Fibroblast of the conjunctiva (primary cell): ENCODE results near the gene CD300H.

Experiments
- DNase-seq: peaks from one replicate; pipeline ENCODE4 v3.0.0-alpha.2; 2010; ENCODE audit warnings: low read depth

Gene CD300H

DNA sequence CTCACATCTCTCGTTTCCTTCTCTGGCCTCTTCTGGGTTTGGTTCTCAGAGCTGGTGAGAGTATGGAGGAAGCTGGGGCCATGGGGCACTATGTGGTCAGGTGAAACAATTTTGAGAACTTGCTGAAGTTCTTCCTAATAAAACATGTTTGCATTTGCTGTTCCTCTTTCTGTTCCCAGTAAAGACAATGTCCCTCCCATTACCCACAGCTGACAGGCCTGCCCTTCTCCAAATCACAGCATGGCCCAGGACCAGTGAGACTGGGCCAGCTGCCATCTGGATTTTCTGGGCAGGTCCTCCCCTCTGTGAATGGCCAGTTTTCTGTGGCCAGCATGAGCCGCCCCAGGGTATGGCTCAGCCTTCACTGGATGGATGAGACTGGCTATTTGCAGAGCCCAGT, at the start of gene CD300H:
Gene CD300H, minus strand, starts transcription at position 113 of the 400 bp plus-strand sequence.
- DNase-seq = no peak

DNA sequence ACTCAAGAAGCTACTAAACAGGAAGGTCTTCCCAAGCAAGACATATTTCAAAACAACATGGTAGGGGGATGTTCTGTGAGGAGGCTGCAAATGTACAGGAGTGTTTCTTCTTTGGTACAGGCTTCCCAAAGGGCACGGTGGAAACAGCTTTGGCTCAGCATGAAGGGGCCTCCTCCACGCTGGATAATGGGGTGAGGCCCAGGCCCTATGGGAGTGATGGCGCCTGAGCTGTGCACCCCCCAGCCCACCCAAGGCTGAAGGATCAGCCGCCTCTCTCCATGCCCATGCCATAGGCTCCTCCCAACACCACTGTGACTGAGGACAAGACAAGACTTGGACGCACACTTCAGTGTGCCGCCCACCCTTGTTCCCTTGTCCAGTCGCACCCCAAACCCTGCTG, 49.4 kb upstream of the CD300H start:
- DNase-seq = no peak

DNA sequence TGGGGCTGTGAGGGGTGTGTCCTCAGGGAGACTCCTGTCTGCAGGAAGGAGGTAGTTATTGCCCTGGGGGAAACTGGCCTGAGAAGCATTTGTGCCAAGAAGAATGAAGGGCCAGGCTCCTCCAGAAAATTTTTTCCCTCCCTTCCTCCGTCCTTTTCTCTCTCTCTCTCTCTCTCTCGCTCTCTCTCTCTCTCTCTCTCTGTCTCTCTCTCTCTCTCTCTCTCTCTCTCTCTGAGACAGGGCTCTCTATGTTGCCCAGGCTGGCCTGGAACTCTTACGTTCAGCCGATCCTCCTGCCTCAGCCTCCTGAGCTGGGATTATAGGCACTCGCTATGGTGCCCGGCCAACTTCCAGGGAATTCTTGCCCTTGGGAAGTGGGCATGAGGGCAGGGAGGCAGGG, 44.7 kb upstream of the CD300H start:
- no peak for DNase-seq

DNA sequence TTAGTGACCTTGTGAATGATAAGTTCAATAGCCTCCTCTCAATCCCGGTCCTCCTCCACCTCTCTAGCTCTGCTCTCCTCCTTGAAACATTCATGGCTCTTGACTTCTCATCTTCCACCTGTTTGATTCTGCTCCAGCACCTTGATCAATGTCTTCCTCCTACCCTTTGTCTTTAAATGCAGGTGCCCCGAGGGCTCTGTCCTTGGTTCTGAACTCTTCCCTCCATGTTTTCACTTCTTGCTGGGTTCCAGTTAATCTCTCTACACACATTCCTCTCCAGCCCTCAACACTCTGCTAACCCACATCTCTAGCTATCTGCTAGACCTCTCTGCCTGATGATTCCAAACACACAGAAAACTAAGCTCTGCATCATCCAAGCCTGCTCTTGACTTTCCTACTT, 42.8 kb upstream of the CD300H start:
- no peak for DNase-seq

DNA sequence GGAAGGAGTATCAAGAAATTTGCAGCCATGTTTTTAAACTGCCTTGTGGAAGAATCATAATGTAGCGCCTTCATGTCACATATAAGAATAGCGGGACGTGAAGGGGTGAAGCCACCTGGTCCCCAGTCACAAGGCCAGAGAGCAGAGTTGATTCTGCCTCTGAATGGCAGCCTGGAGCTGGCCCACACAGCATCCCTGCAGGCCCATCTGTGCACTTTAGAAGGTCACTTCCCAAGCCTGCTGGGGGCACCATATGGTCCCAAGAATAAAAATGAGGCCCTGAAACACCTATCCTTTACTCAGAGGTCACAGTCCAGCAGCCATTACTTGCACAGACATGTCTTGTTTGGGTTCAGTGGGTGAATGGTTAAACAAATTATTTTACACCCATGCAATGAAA, 41.2 kb upstream of the CD300H start:
- no peak for DNase-seq

DNA sequence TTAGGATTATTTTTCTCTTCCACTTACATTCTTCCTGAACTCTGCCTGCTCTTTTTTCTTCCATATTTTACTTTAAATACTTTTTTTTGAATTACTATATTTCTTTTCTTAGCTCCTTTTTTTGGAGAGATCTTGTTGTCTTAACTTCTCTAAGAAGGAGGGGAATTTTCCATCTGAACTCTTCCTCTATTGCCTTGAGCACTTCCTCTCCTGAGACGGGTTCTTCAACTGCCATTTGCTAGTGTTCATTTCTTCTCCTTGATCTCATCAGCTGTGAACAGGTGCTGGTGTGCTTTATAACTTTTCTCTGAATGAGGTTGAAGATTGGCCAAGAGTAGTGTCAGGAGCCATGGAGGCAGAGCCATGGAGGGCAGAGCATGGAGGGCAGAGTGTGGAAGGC, 39.9 kb upstream of the CD300H start:
- no peak for DNase-seq

DNA sequence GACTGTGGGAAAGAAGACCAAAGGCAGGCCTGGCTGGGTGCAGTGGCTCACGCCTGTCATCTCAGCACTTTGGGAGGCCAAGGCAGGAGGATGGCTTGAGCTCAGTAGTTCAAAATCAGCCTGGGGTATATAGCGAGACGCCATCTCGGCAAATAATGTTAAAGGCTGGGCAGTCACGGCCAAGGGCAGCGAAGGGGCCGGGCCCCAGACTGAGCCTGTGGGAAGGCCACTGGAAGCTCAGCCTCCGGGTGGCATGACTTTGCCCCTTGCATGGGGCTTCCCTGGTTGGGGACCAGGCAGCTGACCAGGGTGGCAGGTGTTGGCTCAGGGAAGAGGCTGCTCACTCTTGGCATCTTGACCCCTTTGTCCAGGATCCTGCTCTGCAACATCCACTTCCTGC, 38.7 kb upstream of the CD300H start:
- no peak for DNase-seq

DNA sequence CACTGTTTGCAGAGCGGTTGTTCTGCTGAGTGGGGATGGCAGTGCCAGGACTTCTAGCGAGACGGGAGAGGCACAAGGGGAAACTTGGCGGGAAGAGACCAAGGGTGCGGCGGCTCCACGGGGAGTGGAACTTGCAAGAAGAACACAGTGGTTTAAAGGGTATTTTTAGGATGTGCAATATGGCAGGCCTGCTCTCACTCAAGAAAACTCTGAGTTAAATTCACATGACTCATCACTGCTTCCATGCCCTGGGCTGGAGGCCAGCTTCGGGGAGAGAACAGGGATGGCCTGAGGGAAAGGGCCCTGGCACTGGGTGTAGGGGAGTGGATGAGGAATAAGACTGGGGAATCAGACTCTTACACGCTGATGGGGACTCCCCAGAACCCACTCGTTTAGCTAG, 38.1 kb upstream of the CD300H start:
- peak; percentile 63 for DNase-seq

DNA sequence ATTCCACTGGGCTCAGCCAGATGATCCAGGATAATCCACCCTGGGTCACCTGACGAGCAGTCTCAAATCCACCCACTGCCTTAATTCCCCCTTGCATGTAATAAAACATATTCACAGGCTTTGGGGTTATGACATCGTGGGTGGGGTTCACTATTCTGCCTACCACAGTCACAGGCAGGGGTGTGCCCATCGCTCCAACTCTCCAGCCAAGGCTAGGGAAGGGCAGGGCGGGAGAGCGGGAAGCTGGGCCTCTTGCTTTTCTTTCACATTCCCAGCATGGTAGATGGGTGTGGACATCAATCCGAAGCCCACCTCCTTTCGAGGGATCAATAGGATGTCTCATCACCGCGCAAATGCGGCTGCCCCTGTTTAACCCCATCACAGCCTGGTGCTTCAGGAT, 37.5 kb upstream of the CD300H start:
- no peak for DNase-seq

DNA sequence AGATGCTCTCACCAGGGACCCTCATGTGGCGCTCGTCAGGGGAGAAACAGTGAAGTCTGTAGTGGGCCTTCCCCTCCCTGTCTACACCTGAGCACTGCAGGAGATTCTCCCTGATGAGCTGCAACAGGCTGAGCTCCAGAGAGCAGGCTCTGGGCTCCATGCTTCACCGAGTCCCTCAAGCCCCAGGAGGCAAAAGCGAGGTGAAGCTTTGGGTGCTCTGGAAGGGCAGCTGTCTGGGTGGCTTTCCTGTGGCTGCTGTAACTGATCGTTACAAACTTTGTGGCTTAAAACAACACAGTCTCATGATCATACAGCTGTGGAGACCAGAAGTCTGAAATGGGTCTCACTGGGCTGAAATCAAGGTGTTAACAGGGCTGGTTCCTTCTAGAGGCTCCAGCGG, 36.9 kb upstream of the CD300H start:
- DNase-seq = no peak

DNA sequence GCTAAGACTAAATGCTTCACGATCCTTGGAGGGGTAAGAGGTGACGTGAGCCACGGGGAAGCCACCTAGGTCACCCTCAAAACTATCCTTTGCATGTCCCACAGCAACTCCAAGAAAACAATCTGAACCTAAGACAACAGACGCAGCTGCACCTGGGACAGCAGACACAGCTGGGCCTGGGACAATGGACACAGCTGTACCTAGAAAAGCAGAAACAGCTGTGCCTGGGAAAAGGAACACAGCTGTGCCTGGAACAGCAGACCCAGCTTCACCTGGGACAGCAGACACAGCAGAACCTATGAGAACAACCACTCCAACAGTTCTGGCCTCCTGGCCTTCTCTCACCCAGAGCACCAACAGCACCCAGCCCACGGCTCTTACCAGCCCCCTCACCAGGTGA, 36.4 kb upstream of the CD300H start:
- no peak for DNase-seq

DNA sequence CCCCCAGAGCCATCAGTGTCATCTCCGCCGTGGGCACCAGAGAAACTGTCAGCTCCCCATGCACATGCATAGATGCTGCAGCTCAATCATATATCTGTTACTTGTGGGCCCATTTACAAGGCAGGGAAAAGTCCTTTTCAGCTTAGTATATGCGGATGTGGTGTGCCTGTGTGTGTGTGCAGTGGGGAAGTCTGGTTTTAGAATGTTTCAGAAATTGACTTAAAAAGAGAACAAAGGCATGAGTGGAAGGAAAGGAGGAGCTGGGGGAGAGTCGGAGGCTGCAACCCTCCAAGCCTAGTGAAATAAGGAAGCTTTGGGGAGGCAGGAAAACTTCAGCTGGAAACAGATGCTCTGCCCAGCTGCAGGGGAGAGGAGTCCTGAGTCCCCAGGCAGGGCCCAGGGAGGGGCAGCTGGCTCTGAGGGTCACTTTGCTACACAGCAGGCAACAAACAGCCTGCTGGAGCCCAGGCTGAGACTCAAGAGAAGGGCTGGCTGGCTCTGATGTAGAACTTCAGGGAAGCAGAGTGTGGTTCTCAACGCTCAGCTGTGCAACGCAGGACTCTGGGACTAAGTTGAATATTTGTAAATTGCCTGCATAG, 35.8 kb upstream of the CD300H start:
- no peak for DNase-seq

DNA sequence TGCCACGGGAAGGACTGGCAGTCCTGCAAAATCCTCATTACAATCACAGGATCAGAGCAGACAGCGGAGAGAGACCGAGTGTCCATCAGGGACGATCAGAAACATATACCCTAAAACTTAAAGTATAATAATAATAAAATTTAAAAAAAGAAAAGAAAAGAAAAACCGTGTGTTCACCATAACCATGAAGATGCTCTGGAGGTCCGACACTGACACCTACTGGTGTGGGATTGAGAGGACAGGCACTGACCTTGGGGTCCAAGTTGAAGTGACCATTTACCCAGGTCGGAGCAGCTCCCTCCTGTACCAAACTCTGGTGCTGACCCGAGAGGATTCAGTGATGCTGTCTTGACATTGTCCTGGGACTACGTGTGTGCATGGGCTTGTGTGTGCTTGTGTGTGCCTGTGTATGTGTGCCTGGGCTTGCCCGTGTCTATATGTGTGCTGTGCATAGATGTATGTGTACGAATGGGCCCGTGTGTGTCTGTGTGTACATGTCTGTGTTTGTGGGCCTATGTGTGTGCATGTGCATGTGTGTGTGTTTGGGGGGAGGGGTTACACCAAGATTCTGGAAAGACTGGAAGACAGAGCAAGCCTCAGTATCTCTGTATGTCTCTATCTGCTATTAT, 34.7 kb upstream of the CD300H start:
- DNase-seq = peak; percentile 17

DNA sequence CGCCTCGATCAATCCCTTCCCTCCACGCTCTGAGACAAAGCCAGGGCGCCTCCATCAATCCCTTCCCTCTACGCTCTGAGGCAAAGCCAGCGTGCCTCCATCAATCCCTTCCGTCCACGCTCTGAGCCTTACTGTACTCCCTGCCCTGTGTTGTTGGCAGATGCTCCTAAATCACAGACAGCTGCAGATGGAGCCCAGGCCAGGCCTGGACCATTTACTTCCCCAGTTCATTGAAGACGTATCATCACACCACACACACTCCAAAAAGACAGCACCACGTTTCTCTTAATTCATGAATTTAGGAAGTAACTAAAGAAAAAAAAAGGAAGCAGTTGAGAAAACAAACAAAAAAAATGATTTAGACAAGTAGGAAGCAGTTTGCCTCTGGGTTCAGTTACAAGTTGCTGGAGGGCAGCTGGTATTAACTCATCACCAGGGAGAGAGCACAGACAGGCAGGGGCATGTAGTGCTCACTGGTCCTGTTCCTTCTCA, 32.2 kb upstream of the CD300H start:
- DNase-seq = no peak

DNA sequence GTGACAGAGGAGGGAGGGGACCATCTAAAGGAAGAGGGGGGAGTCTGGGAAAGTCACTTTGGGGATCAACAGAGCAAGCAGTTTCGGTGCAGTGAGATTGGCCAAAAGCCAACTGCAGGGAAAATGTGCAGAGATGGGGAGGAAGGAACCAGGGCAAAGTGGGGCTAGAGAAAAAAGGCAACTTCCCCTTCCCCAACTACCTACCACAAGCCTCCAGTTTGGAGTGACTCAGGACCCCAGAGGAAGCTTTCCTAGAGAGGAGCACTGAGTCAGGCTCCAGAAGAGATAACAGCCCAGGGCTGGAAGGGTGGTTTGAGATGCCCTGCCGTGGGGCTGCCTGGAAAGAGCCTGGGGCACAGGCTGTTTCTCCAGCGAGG, 31.7 kb upstream of the CD300H start:
- no peak for DNase-seq

DNA sequence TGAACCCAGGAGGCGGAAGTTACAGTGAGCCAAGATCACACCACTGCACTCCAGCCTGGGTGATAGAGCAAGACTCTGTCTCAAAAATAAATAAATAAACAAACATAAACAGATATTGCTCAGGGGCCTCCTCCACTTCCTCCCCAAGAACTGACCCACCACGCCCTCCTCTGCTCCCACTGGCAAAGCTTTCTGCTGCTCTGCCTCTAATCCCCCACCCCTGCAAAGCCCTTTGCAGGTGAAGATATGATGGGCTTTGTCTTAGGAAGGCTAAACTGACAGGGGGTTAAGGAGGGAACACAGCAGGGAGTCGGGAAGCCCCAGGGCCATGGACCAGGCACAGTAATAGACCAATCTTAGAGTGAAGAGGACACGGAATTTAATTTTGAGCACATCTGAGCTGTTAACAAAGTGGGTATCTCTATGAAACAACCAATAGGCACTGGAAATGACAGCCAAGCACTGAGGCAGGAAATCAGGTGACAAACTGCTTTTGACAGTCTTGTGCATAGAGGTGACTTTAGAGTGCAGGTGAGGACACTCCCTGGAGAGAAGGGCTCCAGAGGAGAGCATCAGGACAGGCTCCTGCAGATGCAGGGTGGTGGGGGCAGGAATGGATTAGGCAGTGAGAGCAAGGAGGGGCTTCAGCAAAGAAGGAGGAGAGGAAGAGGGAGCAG, 31.2 kb upstream of the CD300H start:
- DNase-seq = no peak

DNA sequence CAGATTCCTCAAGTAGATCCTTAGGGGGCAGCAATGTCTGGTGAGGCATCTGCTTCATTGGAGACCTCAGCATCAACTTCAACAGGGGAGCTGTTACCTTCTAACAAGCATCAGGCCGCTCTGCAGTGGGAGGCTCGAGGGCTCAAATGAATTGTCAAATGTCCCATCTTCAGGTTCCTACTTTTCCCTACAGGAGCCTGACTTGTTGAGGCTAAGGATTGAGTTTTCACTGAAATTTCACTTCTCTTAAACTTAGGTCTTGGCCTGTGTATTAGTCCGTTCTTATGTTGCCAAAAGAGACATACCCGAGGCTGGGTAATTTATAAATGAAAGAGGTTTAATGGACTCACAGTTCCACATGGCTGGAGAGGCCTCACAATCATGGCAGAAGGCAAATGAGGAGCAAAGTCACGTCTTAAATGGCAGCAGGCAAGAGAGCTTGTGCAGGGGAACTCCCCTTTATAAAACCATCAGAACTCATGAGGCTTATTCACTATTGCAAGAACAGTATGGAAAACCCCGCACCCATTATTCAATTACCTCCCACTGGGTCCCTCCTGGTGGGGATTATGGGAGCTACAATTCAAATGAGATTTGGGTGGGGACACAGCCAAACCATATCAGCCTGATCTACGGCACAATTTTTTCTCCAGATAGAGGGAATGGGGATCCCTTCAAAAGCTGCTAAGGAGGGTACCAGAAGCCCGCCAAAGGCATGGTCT, 29.9 kb upstream of the CD300H start:
- no peak for DNase-seq

DNA sequence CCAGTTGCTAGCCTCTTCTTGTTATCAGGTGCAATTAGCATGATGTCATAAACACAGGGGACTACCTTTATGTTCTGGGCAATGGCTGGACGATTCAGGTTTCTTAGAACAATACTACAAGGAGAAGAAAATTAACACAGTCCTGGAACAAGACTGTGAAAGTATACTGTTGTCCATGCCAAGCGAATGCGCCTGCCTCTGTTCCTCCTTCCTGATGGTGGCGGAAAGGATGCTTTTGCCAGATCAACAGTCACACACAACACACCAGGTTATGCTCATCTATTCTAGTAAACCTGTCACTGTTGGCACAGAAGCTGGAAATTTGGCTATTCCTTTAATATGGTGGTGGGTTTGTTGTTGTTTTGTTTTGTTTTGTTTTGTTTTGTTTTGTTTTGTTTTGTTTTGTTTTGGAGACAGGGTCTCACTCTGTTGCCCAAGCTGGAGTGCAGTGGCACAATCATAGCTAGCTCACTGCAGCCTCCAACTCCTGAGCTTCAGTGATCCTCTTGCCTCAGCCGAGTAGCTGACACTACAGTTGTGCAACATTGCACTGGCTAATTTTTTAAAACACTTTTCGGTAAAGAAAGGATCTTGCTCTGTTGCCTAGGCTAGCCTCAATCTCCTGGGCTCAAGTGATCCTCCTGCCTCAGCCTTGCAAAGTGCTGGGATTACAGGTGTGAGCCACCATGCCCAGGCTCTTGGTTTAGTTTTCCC, 27.9 kb upstream of the CD300H start:
- DNase-seq = no peak

DNA sequence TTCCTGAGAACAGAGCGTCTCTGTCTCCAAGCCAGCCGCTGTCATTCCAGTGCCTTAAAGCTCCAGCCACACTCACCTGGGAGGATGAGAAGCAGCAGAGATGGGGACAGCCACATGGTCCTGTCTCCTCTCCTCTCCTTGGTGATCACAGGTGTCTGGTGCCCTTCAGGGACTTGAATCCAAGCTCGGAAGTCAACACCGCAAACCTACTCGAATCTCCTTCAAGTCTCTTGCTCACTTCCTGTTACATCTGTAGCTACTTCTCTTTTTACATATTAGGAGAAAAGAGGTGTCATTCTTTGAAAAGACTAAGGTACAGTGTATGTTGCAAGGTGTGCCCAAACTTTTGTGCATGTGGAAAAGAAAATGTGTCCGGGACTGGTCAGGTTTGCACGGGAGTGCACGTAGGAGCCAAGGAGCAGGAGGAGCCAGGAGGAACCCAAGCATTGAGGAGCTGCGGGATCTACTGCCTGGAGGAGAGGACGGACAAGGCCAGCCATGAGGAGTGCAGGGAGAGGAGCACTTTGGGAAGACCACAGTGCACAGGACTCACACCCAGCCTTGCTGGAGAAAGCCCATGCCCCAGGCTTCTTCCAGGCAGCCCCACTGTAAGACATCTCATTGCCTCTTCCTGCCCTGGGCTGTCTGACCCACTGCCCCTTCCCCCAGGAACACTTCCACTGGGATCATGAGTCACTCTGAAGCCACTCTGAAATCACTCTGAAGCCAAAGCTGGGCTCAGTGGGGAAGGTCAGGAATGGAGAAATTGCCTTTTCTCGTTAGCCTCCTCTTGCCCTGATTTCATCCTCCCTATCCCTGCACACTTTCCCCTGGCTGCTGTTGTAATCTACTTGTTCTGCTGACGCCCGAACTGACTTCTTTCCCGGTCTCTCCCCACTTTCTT, 25.0 kb upstream of the CD300H start, which contains the start of gene CD300LD:
Gene CD300LD, minus strand, starts transcription at position 197 of the 904 bp plus-strand sequence. Its CDS starts 81 bp downstream, at position 116.
- DNase-seq = no peak

DNA sequence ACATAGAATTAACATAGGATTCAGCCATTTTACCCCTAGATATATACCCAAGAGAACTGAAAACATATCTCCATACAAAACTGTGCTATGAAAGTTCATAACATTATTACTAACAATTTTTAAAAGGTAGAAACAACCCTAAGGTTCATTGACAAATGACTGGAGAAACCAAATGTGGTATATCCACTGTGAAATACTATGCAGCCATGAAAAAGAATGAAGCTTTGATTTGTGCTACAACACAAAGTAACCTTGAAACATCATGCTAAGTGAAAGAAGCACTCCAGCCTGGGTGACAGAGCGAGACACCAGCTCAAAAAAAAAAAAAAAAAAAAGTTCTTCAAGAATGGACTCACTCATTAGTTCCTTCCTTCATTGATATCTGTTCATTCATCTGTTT, 24.2 kb upstream of the CD300H start:
- no peak for DNase-seq

DNA sequence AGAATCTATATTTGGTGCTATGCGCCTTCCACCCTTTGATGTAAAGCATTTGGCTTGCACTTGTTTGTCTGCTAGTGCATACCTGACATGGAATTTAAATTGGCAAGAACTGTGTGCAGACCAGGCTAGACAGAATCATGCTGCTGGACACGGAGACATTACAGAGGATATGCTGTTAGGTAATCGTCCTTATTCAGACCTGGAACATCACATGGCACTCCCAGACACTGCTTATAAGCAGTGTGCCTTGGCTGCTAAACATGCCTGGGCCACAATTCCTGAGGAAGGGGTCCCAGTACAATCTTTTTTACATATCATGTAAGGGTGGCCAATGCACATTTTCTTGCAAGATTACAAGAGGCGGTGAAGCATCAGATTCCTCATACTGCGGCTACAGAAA, 18.4 kb upstream of the CD300H start:
- no peak for DNase-seq
